GM12874 (cell line): ENCODE measurements around the gene VSIG4.
A peak's percentile ranks its signal among the peaks of the same experiment; 100 is the strongest.

Source experiments
- TF ChIP-seq, protein P1 (sequence below): IDR thresholded peaks from 2 replicates; pipeline ENCODE4 v1.5.1; 2011; ENCODE audit warnings: low read depth, mild to moderate bottlenecking, control low read depth, low read length, moderate library complexity; ENCODE audit not compliant: insufficient read depth

VSIG4 gene

GRCh38 chrX:66023385-66024091, 16.3 kb downstream of the VSIG4 start:
- TF ChIP-seq, protein P1, sequence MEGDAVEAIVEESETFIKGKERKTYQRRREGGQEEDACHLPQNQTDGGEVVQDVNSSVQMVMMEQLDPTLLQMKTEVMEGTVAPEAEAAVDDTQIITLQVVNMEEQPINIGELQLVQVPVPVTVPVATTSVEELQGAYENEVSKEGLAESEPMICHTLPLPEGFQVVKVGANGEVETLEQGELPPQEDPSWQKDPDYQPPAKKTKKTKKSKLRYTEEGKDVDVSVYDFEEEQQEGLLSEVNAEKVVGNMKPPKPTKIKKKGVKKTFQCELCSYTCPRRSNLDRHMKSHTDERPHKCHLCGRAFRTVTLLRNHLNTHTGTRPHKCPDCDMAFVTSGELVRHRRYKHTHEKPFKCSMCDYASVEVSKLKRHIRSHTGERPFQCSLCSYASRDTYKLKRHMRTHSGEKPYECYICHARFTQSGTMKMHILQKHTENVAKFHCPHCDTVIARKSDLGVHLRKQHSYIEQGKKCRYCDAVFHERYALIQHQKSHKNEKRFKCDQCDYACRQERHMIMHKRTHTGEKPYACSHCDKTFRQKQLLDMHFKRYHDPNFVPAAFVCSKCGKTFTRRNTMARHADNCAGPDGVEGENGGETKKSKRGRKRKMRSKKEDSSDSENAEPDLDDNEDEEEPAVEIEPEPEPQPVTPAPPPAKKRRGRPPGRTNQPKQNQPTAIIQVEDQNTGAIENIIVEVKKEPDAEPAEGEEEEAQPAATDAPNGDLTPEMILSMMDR: no peak

GRCh38 chrX:66022632-66023384, 17.1 kb downstream of the VSIG4 start:
- TF ChIP-seq, protein P1: peak; percentile 18; the same call in 1 of the 2 replicates

- TF ChIP-seq, protein P1: no peak
These were observed 17.9 kb downstream of the VSIG4 start for GRCh38 chrX:66021765-66022631.

DNA sequence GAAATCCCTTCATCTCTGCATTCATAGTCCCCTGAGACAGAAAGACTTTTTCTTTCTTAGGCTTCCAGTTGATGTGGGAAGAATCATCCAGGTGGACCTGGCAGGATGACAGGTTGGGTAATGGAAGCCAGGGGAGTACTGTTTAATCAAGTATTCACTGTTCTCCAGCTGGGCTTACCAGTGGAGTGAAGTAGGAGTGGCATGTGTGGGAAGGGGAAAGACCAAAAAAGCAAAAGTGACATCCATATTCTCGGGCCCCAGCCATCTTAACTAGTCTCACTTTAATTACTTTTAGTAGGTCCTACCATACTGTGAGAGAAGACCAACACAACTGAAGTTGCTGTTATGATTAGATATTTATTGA, 18.5 kb downstream of the VSIG4 start:
- TF ChIP-seq, protein P1: no peak

DNA sequence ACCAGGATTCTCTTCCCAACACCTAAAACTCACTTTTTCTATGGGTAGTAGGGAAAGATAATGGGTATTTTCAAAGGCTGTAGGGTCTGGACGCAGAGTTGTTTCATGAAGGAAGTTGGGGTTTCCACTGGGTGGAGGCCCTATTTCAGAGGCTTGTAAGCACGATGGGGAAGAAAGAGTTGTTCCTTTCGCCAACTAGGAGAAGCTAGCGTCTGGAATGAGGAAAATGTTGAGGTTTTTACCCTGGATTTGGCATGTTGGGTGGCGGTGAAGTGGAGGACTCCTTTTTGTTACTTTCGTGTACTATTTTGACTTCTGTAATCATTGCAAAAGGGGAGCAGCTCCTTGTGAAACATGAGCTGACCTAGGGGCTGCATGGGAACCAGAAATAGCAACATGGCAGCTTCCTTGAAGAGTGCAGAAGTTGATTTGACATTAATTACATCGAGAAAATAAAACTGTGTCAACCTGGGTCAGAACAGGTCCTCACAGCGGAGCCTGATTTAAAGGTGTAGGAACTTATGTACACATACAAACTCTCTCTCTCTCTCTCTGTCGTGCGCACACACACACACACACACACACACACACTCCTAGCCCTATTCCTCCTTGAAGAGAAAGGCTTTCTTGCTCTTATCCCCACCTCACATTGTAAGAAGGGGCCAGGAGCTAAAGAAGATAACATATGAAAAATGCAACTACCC, 19.1 kb downstream of the VSIG4 start:
- TF ChIP-seq, protein P1: no peak

GRCh38 chrX:66019974-66020373, 19.9 kb downstream of the VSIG4 start:
- TF ChIP-seq, protein P1: no peak
